GM18868 (cell line): Measurements from ENCODE around the gene ELP4.
A peak's percentile ranks its signal among the peaks of the same experiment; 100 is the strongest.
"Not testable (repeated sequence)": the region's sequence is repeated elsewhere in the genome, so short reads cannot be mapped to it uniquely, and the experiment has no call there.

Experiments
- ATAC-seq: cut with Tn5 transposase; IDR thresholded peaks from one replicate; pipeline ENCODE4 v1.9.1; 2021; ENCODE audit warnings: mild to moderate bottlenecking, moderate library complexity; ENCODE audit not compliant: unreplicated experiment

ELP4 gene

GRCh38 chr11:31692466-31692865 is 182.9 kb downstream of the ELP4 start:
- ATAC-seq, result no peak

DNA sequence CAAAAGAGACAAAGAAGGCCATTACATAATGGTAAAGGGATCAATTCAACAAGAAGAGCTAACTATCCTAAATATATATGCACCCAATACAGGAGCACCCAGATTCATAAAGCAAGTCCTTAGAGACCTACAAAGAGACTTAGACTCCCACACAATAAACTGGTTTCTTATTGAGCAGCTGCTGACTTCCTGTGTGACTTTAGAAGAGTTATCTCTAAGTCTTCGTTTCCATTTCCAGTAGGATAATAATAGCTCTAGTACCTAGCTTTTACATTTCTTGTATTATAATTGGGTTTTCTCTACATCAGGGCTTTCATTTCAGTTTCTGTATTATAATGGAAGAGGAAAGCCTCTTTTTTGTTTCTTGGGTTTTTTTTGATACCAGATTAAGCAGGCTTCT is 187.5 kb downstream of the ELP4 start:
- ATAC-seq, result peak; percentile 96

DNA sequence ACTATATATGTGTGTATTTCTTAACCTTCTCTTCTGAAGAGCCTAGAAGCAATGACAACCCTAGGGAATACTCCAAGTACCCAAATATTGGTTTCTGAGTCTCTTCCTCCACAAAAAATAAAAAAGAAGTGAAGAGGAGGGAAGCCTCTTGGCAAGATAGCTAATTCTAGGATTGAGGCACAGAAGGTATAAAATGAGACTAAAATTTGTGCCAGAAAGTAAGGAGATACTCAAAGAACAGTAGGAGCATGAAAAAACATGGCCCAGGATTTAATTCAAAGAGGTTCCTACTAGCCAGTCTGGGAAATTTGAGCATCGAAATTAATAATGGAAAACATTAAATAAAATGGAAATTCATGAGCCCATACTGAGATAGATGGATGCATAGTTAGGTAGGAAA is 189.5 kb downstream of the ELP4 start:
- ATAC-seq, result no peak

DNA sequence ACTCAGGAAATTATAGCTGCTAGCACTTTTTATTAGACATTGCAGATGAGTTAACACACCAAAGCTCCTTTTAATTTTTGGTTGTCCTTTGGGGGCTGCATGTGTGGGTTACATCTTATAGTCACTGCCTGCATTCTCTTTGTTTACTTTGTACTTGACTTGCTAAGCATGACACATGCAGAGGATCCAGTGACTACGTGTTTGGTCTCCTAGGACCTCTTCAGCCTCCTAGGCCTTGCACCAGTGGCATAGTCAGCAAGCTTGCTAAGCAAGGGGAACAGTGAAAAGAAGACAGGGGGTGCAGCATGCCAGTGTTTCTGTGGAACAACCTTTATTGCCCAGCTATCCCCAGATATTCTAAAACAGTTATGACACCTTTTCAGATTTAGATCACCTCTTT is 193.4 kb downstream of the ELP4 start:
- peak; percentile 47 for ATAC-seq

DNA sequence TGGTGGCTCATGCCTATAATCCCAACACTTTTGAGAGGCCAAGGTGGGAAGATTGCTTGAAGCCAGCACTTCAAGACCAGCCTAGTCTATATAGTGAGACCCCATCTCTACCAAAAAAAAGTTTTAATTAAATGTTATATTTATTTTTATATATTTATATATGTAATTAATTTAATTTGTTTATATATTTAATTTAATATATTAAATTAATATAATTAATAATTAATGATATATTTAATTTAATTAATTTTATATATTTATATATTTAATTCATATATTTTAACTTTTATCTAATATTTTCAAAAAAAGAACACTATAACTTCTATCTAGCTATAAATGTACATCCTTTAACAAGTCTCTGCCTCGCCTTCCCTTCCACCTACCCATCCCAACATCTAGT is 196.8 kb downstream of the ELP4 start:
- no peak for ATAC-seq

- no peak for ATAC-seq
Observed at GRCh38 chr11:31711137-31711536, 201.6 kb downstream of the ELP4 start.

DNA sequence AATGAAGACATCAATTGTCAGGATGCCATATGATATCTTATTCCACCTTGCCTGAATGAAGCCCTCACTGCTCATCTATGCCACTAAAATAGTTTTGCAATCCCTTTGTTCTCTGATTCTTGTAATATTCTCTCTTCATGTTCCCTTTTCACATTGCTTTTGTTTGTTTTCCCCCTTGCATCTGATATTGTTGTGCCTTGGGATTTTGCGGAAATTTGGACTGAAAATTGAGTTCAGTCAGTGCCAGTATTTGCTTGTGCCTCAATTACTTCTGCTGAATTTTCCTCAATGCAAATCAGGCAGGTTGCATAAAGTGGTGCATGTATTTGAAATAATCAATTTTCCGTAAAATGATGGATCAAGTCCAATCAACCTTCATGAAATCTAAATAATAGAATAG is 203.3 kb downstream of the ELP4 start:
- ATAC-seq, result no peak

- peak; percentile 93 for ATAC-seq
Observed at GRCh38 chr11:31714840-31715239, 205.3 kb downstream of the ELP4 start.

DNA sequence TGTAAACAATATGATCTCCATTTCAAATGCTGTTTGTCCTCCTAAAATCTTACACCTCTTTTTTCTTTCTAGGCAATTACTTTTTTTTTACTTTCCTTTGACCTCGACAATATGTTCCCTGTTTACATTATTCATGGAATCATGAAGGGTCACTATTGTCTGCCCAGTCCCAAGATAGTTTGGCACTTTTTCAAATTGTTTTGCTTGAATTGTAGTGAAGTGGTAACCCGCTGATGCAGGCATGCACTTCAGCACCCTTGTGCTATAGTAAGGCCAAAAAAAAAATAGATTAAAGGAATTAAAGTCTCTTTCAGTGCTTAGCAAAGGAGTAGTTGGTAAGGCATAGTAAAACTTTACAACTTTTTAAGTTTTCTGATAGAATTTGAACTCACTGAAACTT is 210.7 kb downstream of the ELP4 start:
- ATAC-seq, result no peak

DNA sequence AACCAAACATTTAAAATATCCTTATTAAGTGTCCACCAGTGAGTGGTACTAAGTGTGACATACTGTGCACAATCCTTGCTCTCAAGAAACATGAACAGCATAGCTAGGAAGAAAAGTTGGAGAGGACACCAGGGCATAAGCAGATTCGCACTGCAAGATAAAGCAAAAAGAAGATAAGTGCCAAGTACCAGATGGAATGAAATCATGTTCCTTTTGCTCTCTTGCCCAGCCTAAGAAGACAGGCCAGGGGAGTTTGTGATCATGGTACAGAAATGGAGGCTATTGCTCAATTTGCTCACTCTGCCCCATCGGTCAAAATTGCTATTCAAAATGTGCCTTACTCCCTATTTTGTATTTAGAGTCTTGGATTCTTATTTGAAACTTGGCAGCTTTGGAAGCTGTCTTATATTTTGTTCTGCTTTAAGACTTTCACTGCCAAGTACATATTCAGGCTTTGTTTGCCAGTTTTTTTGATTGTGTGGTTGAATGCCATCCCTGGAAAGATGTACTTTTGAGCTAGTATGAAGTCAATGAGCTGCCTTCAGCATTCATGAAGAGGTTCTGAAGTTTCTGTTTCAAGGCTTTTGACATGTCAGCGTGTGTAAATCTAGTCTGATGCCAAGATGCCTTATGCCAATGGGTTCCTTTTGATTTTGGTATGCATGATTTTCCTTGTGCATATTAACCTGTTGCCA is 211.3 kb downstream of the ELP4 start:
- ATAC-seq, result no peak

DNA sequence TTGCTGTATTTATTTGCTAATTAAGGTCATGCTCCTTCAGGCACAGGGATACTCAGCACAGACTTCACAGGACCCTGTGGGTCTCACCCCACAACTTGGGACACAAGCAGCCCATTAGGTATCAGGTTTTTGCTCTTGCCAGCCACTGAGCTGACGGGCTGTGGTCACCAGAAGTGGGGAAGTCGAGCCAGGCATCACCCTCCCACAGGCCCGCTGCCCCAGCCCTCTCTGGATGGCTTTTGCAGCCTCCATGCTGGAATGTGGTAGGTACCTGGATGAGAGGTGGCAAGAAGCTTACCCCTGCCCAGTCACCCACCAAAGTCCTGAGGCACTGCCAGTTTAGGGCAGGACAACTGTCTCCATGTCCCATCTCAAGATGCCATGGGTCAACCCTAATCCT is 213.2 kb downstream of the ELP4 start:
- ATAC-seq, result no peak

DNA sequence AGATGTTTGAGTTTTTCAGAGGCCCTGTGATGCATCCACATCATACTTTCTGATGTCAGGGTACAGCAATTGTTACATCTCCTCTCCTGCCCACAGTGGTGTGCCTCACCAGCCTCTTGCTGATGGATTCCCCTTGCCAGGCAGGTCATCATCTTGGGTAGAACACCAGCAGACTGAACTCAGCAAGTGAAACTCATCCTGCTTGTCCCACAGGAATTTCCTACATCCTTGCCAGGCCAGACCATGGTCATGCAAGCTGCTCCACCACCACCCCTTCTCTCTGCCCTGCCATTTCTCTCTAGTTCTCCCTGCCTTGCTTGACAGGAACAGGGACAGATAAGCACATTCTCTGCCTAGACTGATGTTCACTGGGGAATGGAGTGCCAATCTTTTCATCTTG is 215.6 kb downstream of the ELP4 start:
- no peak for ATAC-seq

GRCh38 chr11:31728432-31728831 is 218.9 kb downstream of the ELP4 start:
- no peak for ATAC-seq

- no peak for ATAC-seq
Observed at GRCh38 chr11:31740131-31740530, 230.6 kb downstream of the ELP4 start.

DNA sequence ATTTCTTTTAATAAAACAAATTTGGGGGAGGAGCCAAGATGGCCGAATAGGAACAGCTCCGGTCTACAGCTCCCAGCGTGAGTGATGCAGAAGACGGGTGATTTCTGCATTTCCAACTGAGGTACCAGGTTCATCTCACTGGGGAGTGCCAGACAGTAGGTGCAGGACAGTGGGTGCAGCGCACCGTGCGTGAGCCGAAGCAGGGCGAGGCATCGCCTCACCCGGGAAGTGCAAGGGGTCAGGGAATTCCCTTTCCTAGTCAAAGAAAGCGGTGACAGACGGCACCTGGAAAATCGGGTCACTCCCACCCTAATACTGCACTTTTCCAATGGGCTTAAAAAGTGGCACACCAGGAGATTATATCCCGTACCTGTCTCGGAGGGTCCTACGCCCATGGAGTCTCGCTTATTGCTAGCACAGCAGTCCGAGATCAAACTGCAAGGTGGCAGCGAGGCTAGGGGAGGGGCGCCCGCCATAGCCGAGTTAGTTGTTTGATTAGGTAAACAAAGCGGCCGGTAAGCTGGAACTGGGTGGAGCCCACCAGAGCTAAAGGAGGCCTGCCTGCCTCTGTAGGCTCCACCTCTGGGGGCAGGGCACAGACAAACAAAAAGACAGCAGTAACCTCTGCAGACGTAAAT is 231.3 kb downstream of the ELP4 start:
- not testable (repeated sequence) for ATAC-seq

GRCh38 chr11:31747581-31747980 is 238.0 kb downstream of the ELP4 start:
- no peak for ATAC-seq

DNA sequence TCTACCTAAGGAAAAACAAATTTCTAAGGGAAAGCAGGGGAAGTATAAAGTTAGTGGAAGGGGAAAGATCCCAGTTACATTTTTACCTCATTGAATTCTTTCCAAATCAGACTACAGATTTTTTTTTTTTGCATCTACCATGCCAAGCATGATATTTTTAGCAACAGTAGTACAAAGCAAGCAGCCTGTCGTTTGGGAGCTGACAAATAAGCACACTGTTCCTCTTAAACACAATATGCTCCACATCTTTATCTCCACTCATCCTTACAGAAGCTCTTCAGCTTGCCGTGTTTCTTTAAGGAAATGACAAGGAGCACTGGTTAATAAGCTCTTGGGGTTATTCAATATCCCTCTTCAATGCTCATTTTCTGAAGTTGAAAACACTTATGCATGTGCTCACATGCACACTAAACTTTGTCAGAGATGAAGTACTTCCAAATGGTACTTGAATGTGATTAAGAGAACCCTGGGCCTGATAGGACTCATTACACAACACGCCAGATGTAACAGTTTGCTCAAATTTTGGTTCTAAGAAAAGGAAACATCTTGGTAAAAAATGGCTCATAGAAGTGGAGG is 247.8 kb downstream of the ELP4 start:
- ATAC-seq, result no peak

GRCh38 chr11:31761636-31762035 is 252.1 kb downstream of the ELP4 start:
- no peak for ATAC-seq

- no peak for ATAC-seq
Observed at GRCh38 chr11:31763296-31763695, 253.7 kb downstream of the ELP4 start.

DNA sequence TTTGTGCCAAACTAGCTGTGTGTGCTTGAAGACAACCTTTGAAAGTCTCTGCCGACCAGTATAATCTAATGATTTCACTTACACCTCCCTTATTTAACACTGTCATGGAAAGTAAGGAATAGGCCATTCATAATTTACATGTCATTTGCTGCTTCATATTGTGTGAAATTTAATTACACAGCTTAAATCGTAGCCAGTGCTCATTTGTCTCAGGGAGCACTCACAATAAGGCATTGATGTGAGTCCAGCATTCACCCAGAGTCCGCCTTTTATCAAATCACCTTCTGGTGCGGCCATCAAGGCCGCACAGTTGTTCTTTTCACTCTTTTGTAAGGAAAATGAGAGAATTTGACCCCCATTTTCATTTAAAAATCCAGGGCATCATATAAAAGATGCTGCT is 254.7 kb downstream of the ELP4 start:
- no peak for ATAC-seq

GRCh38 chr11:31764766-31765165 is 255.2 kb downstream of the ELP4 start:
- no peak for ATAC-seq

DNA sequence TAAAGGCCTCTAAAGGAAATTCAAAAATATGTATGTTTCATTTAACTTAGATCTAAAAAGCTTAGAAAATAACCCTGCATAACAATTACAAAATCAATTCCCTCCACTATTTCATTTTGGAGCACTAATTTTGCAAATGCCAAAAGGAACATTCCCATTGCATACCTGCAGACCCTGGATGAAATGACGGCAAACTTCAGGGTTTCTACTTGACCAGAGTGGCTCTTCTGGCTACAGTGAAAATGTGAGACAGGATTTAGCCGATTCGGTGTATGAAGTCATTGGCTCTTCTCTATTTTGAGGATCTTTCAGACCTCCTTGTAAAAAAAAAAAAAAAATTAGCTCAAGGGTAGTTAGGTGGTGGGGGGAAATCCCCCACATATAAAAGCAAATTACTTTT is 257.5 kb downstream of the ELP4 start:
- no peak for ATAC-seq

DNA sequence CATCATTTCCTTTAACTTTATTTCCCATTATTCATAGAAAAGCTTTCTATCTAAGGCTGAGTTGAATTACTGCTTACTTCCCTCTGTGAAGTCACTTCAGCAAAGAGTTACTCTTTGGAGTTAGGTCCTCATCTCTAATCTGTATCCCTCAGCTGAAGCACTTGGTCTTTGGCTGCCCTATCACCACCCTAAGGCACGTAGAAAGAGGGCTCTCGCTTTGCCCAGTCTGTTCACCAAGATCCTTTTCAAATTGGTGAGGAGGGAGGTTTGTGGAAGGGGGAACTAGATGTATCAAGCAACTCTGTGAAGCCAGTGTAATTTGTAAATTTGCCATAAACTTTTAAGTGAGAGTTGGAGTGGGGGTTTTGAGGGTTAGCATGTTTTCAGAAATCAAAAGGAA is 258.1 kb downstream of the ELP4 start:
- ATAC-seq, result no peak
